HG03439 (cell line): Measurements from ENCODE around the gene AKAP8.
"Not testable (repeated sequence)": the region's sequence is repeated elsewhere in the genome, so short reads cannot be mapped to it uniquely, and the experiment has no call there.

Experiments used
- ATAC-seq: cut with Tn5 transposase; IDR thresholded peaks from one replicate; pipeline ENCODE4 v1.9.1; 2021; ENCODE audit warnings: mild to moderate bottlenecking, moderate library complexity; ENCODE audit not compliant: unreplicated experiment

Gene AKAP8

DNA sequence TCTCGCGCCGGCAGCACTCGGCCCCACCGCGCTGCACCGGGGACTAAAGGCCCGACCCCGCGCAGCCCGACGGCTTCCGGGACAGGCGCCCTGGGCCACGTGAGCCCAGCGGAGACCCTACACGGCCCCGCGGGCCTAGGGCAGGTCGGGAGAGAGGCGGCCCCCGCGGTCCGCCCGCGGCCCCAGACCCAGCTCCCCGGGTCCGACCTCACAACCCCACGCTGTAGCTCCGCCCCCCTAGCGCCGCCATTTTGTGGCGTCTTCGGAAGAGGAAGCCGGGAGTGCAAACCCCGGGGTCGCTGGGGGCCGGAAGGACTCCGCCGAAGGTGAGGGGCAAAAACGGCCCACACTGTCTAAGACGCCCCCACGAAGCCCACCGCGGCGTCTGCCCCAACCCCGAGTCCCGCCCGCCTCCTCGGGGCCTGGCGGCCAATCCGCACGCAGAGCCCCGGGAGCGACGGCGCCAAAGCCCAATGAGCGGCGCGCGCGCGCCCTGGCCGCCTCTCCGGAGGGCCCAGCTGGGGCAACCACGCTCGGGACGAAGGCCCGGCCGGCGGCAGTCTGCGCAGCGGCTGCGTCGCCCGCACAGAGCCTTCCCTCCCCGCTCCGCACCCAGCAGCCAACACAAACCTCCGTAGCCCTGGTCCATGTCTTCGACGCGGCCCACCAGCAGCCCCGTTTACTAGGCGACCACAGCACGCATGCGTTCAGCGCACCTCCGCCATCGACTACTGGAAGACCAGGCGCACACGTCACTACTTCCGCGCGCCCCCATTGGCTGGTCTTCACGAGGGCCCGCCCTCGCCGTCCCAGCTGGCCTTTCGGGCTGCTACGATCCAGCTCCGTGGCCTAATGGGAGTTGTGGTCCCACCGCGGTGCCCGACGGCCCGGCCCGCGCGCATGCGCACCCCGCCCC, at the start of gene AKAP8:
Gene AKAP8 (minus strand): TSS at position 705 of the 916 bp plus-strand sequence. CDS start 56 bp downstream, at position 649.
- peak; percentile 86 for ATAC-seq

DNA sequence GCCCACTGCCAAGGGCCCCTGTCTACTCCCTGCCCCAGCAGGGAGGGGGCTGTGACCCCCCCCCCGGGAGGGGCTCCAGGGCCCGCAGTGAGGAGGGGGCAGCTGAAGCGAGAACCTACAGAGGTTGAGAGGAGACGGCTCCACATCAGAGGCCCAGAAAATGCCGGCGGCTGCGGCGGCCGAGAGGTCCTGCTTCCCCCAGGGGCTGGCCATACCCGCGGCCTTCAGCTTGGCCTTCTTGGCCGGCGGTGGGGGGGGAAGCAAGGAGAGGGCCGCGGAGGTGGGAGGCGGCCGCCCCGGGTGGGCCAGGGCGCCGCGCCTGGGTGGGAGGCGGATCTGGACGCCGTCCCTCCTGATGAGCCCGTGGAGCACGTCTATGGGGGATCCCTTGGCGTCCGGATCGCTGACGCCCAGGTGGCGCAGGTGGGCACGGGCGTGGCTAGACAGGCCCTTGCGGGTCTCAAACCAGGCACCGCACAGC, 48.4 kb upstream of the AKAP8 start:
- ATAC-seq = no peak

DNA sequence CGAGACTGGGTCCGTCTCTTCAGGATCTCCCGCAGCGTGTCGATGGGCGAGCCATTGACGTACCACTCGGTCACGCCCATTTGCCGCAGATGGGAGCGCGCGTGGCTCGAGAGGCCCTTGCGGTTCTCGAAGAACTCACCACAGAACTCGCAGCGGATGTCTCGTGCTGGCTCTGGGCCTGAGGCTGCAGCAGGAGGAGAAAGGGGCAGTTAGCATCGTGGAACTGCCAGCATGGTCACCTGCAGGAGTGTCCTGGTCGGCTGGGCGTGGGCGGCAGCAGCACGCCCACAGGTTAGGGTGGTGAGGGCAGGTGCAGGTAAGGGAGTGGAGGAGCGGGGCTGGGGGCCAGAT, 47.7 kb upstream of the AKAP8 start:
- no peak for ATAC-seq

- ATAC-seq = no peak
These were observed 47.1 kb upstream of the AKAP8 start for GRCh38 chr19:15426485-15427349.

DNA sequence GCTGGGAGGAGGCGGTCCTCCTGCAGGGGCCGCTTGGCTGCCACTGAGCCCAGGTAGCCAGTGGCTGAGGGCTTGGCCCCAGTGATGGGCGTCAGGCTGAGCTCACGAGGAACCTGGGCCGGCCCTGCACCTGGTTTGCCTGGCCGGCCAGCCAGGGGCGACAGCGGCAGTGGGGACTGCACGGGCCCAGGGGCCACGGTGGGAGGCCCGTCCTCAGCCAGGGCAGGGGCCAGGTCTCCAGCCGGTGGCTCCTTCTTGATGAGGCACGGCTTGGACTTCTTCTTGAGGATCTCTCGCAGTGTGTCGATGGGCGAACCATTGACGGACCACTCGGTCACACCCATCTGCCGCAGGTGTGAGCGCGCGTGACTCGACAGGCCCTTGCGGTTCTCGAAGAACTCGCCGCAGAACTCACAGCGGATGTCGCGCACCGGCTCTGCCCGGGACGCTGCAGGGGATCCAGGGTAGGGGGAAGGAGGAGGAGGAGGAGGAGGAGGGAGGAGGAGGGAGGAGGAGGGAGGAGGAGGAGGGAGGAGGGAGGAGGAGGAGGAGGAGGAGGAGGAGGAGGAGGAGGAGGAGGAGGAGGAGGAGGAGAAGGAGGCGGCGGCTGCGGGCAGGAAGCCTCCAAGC, 45.8 kb upstream of the AKAP8 start:
- ATAC-seq = no peak

GRCh38 chr19:15424692-15425272, 45.2 kb upstream of the AKAP8 start:
- no peak for ATAC-seq

GRCh38 chr19:15424121-15424520, 44.5 kb upstream of the AKAP8 start:
- ATAC-seq = no peak

DNA sequence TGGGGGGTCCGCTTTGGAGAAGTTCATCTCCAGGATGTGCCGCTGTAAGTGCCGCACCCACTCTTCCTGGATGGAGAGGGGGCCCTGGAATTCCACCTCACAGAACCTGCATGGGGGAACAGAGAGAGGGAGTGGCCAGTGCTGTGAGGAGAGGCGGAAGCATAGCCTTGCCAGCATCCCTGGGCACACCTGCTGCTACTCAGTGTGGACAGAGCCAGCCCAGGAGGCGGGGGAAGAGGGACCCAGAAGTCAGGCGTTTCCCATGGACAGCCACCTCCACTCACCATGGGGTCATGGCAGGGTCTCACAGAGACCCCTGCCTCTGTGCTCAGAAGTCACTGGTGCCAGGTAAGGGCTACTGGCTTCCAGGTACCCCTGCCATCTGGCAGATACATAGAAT, 43.5 kb upstream of the AKAP8 start:
- ATAC-seq = no peak

DNA sequence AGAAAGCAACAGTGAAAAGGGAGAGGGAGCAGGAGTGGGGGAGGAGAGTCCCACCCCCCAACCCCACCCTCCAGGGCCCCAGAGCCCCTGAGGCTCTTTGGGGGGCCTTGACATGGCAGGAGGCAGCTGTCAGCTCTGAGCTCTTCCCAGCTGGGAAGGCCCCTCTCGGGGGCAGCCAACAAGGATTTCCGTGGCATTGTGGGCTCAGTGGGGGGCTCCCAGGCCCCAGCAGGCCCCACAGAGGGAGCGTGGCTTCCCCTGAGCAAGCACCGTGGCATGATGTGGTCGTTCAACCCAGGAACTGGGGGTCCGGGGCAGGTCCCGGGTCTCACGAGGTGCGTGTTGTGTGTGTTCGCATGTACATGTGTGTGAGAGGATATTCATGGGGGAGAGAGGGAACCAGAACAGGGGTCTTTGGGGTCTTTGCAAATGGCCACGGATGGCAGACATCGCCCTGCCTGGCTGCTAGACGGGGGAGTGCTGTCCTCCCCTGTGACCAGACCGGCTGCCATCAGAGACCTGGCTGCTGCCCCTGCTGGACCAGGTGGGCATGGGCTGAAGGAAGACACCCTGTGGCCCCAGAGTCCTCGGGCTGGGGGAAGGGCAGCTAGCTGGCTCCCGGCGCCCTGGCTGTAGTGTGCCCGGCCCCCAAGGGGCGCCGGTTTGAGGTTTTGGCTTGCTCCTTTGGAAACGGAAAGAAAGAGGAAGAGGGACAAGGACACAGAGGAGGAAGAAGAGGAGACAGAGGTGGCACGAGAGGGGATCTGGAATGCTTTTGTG, 42.9 kb upstream of the AKAP8 start:
- no peak for ATAC-seq

GRCh38 chr19:15421721-15422260, 42.2 kb upstream of the AKAP8 start:
- no peak for ATAC-seq

GRCh38 chr19:15421136-15421695, 41.6 kb upstream of the AKAP8 start:
- no peak for ATAC-seq

GRCh38 chr19:15419413-15420025, 39.9 kb upstream of the AKAP8 start:
- ATAC-seq = no peak

GRCh38 chr19:15418579-15419412, 39.2 kb upstream of the AKAP8 start, which contains the start of gene AKAP8L:
AKAP8L (minus strand) TSS chr19:15418988; CDS start chr19:15418923, 65 bp downstream.
- peak; percentile 93 for ATAC-seq

GRCh38 chr19:15418231-15418578, 38.6 kb upstream of the AKAP8 start:
- ATAC-seq = no peak

GRCh38 chr19:15417699-15418098, 38.1 kb upstream of the AKAP8 start:
- ATAC-seq = no peak

DNA sequence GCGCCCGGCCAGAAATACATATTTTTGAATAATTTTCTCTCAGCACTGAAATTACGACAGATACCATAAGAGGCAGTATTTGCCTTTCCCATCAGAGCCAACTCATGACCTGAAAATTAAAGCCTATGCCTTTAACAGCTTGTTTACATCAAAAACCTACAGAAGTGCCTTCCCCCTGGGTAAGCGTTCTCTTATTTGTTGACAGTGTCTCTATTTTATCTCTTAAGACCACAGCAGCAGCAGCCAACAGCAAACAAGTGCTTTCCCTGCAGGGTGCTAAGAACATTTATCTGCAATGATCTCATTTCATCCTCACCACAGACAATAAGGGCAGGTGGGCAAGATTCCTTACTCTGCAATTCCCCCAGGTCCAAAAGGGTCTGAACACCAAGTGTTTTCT, 33.2 kb upstream of the AKAP8 start:
- ATAC-seq = no peak

DNA sequence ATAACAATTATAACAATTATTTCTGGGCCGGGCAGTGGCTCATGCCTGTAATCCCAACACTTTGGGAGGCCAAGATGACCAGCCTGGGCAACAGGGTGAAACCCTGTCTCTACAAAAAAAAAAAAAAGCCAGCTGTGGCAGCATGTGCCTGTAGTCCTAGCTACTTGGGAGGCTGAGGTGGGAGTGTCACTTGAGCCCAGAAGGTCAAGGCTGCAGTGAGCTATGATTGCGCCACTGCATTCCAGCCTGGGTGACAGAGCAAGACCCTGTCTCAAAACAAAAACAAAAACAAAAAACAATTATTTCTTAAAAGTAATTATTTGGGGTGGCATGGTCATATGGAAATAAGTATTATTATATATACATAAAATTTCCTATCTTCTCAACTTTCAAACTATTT, 31.8 kb upstream of the AKAP8 start:
- not testable (repeated sequence) for ATAC-seq

GRCh38 chr19:15404780-15405211, 25.2 kb upstream of the AKAP8 start:
- ATAC-seq = no peak
